Activated CD8-positive, alpha-beta T cell treated with anti-CD3 and anti-CD28 coated beads, Interleukin-2, amount 10 ng/mL, durations not matched to agents 7 days and 5 days (primary cell): ENCODE data around the gene ANLN. TPM values are rescaled to one million over a fixed set of nuclear protein-coding genes. Genes with fewer than 3 reads are reported as not detected.
"Not testable (repeated sequence)": the region's sequence is repeated elsewhere in the genome, so short reads cannot be mapped to it uniquely, and the experiment has no call there.

ENCODE experiments used
- ATAC-seq: fragments of 150-1000 bp; cut with Tn5 transposase; one replicate; pipeline ENCODE4 v1.10.0; 2021; ENCODE audit warnings: moderate library complexity
- CTCF ChIA-PET: fragments of 350-600 bp; sonication (Branson Sonifier 250); formaldehyde crosslinking; loops from one replicate; lab custom pipeline; 2021; ENCODE audit warnings: antibody characterized with exemption; lab: Charles Lee
- POLR2A ChIA-PET: fragments of 350-600 bp; sonication (Branson Sonifier 250); formaldehyde crosslinking; loops from one replicate; lab custom pipeline; 2021; ENCODE audit warnings: antibody characterized with exemption; lab: Charles Lee
- DNase-seq: peaks from one replicate; pipeline ENCODE4 v3.0.0-alpha.2; 2020
- H3K27ac Mint-ChIP-seq: one replicate; pipeline ENCODE4 v1.8.0; 2021; ENCODE audit warnings: mild to moderate bottlenecking, mixed read lengths
- H3K27me3 Mint-ChIP-seq: one replicate; pipeline ENCODE4 v1.8.0; 2021; ENCODE audit warnings: low read depth, mixed read lengths
- H3K36me3 Mint-ChIP-seq: one replicate; pipeline ENCODE4 v1.8.0; 2021; ENCODE audit warnings: low read depth, mixed read lengths
- H3K4me1 Mint-ChIP-seq: one replicate; pipeline ENCODE4 v1.8.0; 2021; ENCODE audit warnings: low read depth, mixed read lengths
- H3K4me3 Mint-ChIP-seq: one replicate; pipeline ENCODE4 v1.8.0; 2021; ENCODE audit warnings: mild to moderate bottlenecking, mixed read lengths
- H3K9me3 Mint-ChIP-seq: one replicate; pipeline ENCODE4 v1.8.0; 2022; ENCODE audit warnings: mixed read lengths; ENCODE audit not compliant: insufficient read depth
- total RNA-seq, 2 experiments: library from RNA; stranded (reverse); gene quantifications; one replicate each; pipeline ENCODE4 v1.2.3, GENCODE V29; 2021

ANLN gene
- total RNA-seq, 2 experiments from 2014 or later, result 80.8 to 83.3 TPM

DNA sequence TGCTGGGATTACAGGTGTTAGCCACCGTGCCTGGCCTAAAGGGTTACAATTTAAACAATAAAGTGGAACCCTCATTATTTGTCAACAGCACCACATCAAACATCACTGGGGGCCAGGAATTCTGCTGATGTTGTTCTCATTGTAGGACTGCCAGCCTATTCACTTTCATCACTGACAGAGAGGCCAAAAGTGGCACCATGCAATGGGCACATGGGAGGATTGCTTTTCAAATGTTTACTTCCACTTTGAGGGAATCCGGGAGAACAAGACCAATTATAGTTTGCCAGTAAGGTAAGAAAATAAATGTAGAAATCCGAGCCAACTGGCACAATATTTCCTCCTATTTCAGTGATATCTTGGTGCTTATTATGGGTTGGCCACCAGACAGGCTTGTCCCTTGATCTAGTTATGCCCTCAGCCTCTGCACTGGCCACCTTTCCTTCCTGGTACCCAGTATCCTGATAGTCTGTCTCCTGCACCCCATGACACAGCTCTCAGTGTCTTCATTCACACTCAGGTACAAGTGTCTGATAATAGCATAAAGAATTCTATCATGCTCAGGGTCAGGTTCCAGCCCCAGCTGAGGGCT lies 82.6 kb downstream of the ANLN start:
- Mint-ChIP-seq H3K27ac (no peak overlapping the region), H3K9me3 (no peaks in the 10 kb centered on the region), H3K27me3 (no peaks in the 10 kb centered on the region), H3K4me3 (no peak overlapping the region), H3K4me1 (peaks cover 27% of the 10 kb centered on the region), H3K36me3 (no peaks in the 10 kb centered on the region)
- ChIA-PET POLR2A (no interaction called here), CTCF (interaction anchor here (0.9 to 3.0 kb wide), 10 partner anchors 15 to 728 kb away, joined by 3 to 12 read pairs (median 3); no protein-coding TSS in a partner anchor)
- DNase-seq, result no peak
- no peak for ATAC-seq

DNA sequence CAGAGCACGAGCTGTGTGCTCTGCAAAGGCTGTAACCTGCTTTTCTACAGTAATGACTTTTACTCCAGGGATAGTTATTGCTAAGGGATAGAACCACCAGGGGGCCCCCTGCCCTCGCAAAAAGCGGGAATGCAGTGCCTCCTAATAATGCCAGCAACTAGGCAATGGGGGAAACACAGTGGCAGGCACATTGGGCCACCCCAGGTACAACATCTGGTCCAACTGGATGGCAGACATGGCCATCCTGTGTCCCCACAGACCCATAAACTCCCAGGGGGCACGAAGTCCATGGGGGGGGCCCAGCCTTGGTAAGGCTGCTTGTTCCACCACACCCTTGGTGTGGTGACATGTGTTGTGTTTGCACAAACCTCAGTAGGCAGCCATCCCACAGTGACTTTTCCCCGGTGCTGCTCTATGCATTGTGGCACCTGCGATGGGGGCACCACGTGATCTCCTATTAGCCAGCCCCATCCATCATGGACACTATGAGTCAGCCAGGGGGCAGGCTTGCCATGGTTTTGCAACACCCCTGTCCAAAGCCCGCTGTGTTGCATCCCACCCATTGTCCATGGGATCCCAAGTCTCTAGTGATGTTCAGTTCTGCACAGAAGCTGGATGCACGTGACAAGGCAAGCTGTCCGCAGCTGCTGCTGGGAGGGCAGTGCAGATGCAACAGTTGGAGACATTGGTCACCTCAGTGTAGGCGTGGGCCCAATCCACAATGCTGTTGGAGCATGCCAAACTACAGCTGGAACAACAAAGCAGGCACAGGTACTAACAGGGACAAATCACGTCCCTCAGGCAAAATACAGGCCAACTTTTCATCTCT lies 84.0 kb downstream of the ANLN start:
- Mint-ChIP-seq H3K36me3 (no peaks in the 10 kb centered on the region), H3K27me3 (no peaks in the 10 kb centered on the region), H3K27ac (peak overlapping the region; percentile 50), H3K9me3 (peaks cover under 1% of the 10 kb centered on the region), H3K4me1 (peaks cover 27% of the 10 kb centered on the region), H3K4me3 (no peak overlapping the region)
- POLR2A ChIA-PET, result no interaction called here
- CTCF ChIA-PET, result interaction anchor here (0.7 to 3.0 kb wide), 13 partner anchors 9 to 727 kb away, joined by 3 to 12 read pairs (median 4); no protein-coding TSS in a partner anchor
- DNase-seq, result peak; percentile 56
- ATAC-seq, result peak; percentile 38

DNA sequence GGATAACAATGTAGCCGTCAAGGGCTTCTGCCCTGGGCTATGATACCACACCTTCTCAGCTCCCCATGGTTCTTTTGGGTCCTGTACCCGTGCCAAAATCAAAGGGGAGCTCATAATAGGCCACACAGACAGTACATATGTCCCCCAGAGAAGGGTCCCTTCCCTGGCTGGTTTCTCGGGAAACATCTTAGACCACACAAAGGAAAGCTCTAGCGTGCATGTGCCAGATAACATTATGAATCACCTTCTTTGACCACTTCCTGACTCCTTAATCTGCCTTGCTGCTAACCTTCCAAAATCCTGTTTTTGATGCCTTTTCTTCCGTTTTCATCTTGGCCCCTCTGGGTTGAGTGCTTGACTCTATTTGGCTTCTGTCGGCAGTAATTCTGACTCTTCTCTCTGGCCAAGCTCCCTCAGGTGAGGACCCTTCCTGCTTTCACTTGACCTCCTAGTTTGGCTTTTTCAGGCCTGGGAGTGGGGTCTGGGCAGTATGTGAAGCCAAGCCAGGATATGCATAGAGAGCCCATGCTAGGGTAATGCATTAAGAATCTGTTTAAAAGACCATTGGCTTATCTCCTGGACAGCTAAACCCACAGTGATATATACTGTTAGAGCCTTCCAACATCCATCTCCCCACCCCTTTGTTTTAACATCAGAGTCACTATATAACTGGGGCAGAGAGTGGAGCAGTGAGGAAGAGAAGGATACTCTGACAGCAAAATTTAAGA lies 84.8 kb downstream of the ANLN start:
- Mint-ChIP-seq H3K4me1 (peaks cover 27% of the 10 kb centered on the region), H3K27me3 (no peaks in the 10 kb centered on the region), H3K9me3 (peaks cover 8% of the 10 kb centered on the region), H3K4me3 (no peak overlapping the region), H3K27ac (peak overlapping the region; percentile 54), H3K36me3 (peaks cover 2% of the 10 kb centered on the region)
- DNase-seq (peak; percentile 36), ATAC-seq (peak; percentile 73)
- POLR2A ChIA-PET, result no interaction called here
- CTCF ChIA-PET, result interaction anchor here (0.7 to 3.0 kb wide), 12 partner anchors 10 to 727 kb away, joined by 3 to 12 read pairs (median 6); no protein-coding TSS in a partner anchor

DNA sequence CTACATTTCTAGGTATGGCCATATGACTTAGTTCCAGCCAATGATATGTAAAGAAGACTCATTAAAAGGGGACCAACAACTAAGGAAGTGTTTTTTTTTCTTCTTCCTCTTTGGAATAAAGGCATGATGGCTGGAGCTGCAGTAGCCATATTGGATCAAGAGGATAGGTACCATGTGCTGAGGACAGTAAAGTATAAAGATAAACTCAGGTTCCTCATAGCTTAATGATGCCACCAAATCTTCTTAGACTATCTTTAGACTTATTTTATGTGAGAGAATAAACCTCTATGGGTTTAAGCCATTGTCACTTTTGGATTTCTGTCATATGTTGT lies 85.3 kb downstream of the ANLN start:
- no peak for ATAC-seq
- ChIA-PET POLR2A (no interaction called here), CTCF (interaction anchor here (1.2 to 3.0 kb wide), 9 partner anchors 10 to 726 kb away, joined by 4 to 12 read pairs (median 6); no protein-coding TSS in a partner anchor)
- Mint-ChIP-seq H3K27ac (peak overlapping the region; percentile 54), H3K4me1 (peaks cover 26% of the 10 kb centered on the region), H3K36me3 (peaks cover 6% of the 10 kb centered on the region), H3K9me3 (peaks cover 14% of the 10 kb centered on the region), H3K27me3 (no peaks in the 10 kb centered on the region), H3K4me3 (no peak overlapping the region)
- DNase-seq, result no peak

DNA sequence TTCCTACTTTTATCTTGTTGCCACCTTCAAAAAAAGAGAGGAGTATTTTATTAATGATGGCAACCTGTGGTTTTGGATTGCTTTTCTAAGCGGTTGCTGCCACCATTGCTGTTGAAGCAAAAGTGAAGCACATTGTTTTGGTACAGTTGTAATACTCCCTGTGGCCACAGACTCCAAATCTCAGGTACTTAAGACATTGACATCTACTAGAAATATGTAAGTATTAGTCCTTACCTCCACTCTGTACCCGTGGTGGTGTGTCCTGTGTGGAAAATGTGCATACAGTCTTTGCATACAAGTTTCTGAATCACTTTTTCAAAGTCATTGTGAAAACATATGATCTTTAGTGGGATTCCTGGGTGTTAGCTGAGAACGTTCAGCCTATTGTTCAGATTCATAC lies 85.7 kb downstream of the ANLN start:
- Mint-ChIP-seq H3K36me3 (peaks cover 6% of the 10 kb centered on the region), H3K9me3 (peaks cover 16% of the 10 kb centered on the region), H3K27ac (no peak overlapping the region), H3K4me3 (no peak overlapping the region), H3K4me1 (peaks cover 23% of the 10 kb centered on the region), H3K27me3 (no peaks in the 10 kb centered on the region)
- DNase-seq (no peak), ATAC-seq (no peak)
- ChIA-PET CTCF (interaction anchor here (1.2 to 2.4 kb wide), 7 partner anchors 10 to 726 kb away, joined by 4 to 12 read pairs (median 6); no protein-coding TSS in a partner anchor), POLR2A (no interaction called here)

DNA sequence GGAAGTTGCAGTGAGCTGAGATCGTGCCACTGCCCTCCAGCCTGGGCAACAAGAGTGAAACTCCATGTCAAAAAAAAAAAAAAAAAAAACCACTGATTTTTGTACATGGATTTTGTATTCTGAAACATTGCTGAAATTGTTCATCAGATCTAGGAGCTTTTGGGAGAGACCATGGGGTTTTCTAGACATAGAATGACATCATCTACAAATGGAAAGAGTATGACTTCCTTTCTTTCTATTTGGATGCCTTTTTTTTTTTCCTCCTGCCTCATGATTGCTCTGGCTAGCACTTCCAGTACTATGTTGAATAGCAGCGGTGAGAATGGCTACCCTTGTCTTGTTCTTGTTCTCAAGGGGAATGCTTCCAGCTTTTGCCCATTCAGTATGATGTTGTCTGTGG lies 89.1 kb downstream of the ANLN start:
- POLR2A ChIA-PET, result no interaction called here
- no peak for DNase-seq

DNA sequence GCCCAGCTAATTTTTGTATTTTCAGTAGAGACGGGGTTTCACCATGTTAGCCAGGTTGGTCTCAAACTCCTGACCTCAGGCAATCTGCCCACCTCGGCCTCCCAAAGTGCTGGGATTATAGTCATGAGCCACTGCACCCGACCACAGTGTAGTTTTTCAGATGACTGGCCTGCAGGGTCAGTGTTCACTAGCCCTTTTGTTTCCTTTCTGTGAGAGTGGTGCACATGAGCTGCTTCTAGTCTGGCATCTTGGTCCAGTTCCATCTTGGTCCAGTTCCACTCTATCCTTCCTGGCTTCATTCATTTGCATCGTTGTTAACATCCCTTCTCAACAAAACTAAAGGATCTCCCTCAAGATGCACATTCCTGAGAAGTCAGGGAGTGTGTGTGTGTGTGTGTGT lies 94.2 kb downstream of the ANLN start:
- H3K9me3 Mint-ChIP-seq, result peaks cover 14% of the 10 kb centered on the region
- H3K36me3 Mint-ChIP-seq, ATAC-seq, H3K27me3 Mint-ChIP-seq, POLR2A ChIA-PET, DNase-seq, H3K4me1 Mint-ChIP-seq, H3K27ac Mint-ChIP-seq, H3K4me3 Mint-ChIP-seq: not testable (repeated sequence)
- CTCF ChIA-PET, result interaction anchor here (0.7 to 1.8 kb wide), 2 partner anchors 174 to 187 kb away, joined by 3 to 5 read pairs; no protein-coding TSS in a partner anchor

More for the DNA sequence above, 89.1 kb downstream of the ANLN start:
- H3K4me1 Mint-ChIP-seq, result peaks cover 18% of the 10 kb centered on the region
- peaks cover 6% of the 10 kb centered on the region for H3K36me3 Mint-ChIP-seq
- H3K27ac Mint-ChIP-seq, result no peak overlapping the region
- H3K9me3 Mint-ChIP-seq, result peaks cover 16% of the 10 kb centered on the region
- no peak for ATAC-seq
- H3K4me3 Mint-ChIP-seq, result no peak overlapping the region
- H3K27me3 Mint-ChIP-seq, result no peaks in the 10 kb centered on the region
- CTCF ChIA-PET, result interaction anchor here (1.1 kb wide), 1 partner anchor 192 kb away, joined by 4 read pairs; no protein-coding TSS in a partner anchor

DNA sequence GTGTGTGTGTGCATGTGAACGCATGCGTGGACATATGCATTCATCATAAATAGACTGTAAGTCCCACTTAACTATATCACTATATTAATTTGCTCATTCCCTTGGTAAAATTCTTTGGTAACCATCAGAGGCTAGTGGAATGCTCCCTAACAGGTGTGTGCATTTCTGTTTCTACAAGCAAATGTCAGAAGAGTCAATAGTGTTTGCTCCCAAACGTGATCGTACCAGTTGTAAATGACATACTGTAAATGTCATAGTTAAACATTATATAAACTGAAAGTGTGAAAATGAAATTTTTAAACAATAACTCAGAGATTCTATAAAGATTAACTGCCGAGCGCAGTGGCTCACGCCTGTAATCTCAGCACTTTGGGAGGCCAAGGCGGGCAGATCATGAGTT lies 94.6 kb downstream of the ANLN start:
- CTCF ChIA-PET, result interaction anchor here (1.1 to 2.3 kb wide), 2 partner anchors 186 to 717 kb away, joined by 7 read pairs; no protein-coding TSS in a partner anchor
- Mint-ChIP-seq H3K27me3 (no peaks in the 10 kb centered on the region), H3K27ac (no peak overlapping the region), H3K36me3 (peaks cover 4% of the 10 kb centered on the region), H3K9me3 (peaks cover 10% of the 10 kb centered on the region), H3K4me3 (no peak overlapping the region), H3K4me1 (peaks cover 3% of the 10 kb centered on the region)
- POLR2A ChIA-PET, result no interaction called here
- ATAC-seq (no peak), DNase-seq (no peak)

DNA sequence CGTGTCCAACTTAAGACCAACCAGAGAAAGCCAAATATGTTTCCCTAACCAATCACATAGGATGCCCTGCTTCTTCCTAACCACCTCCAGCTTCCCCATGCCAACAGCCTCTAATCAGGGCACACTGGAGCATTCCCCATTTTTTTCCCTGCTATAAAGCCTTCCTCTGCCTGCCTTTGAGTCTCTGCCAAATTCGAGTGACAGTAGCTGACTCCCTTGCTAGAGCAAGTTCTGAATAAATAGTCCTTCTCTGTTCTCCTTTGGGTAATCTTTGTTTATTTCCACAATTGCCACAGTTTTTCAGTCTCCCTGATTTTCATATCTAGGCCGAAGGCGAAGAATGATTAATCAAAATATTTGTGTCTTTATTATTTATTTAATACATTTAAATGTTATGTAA lies 96.7 kb downstream of the ANLN start:
- DNase-seq (no peak), ATAC-seq (no peak)
- ChIA-PET CTCF (interaction anchor here (1.0 to 6.6 kb wide), 8 partner anchors 12 to 715 kb away, joined by 3 to 100 read pairs (median 14); no protein-coding TSS in a partner anchor), POLR2A (no interaction called here)
- peaks cover 3% of the 10 kb centered on the region for H3K4me1 Mint-ChIP-seq
- no peak overlapping the region for H3K4me3 Mint-ChIP-seq
- H3K36me3 Mint-ChIP-seq, result no peaks in the 10 kb centered on the region
- no peak overlapping the region for H3K27ac Mint-ChIP-seq
- no peaks in the 10 kb centered on the region for H3K9me3 Mint-ChIP-seq
- peaks cover 2% of the 10 kb centered on the region for H3K27me3 Mint-ChIP-seq

DNA sequence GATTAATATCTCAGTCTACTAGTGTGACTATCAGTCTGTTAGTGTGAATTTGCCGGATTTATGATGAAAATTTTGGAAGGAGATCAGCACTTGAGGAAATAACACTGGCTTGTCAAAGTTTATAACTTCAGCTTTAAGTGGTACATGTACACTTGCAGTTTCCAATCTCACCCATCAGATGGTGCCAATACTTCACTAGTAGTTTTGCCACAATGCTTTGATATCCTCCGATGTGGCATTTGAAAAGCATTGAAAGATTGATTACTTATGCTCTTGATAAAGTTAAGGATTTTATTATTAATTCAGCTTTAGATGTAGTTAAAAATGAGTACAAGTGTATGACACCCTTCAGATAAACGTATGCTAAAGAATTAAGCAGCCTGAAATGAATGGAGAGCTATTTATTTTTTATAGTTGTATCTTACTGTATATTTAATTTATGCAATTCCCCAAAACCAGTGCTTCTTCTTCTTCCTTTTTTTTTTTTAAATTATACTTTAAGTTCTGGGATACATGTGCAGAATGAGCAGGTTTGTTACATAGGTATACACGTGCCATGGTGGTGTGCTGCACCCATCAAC lies 98.2 kb downstream of the ANLN start:
- ChIA-PET POLR2A (no interaction called here), CTCF (interaction anchor here (0.6 to 6.6 kb wide), 40 partner anchors 10 to 717 kb away, joined by 3 to 100 read pairs (median 4); no protein-coding TSS in a partner anchor)
- Mint-ChIP-seq H3K4me3 (no peak overlapping the region), H3K27ac (no peak overlapping the region), H3K4me1 (peaks cover 3% of the 10 kb centered on the region), H3K9me3 (no peaks in the 10 kb centered on the region), H3K27me3 (peaks cover 8% of the 10 kb centered on the region), H3K36me3 (no peaks in the 10 kb centered on the region)
- ATAC-seq (peak; percentile 70), DNase-seq (peak; percentile 68)

DNA sequence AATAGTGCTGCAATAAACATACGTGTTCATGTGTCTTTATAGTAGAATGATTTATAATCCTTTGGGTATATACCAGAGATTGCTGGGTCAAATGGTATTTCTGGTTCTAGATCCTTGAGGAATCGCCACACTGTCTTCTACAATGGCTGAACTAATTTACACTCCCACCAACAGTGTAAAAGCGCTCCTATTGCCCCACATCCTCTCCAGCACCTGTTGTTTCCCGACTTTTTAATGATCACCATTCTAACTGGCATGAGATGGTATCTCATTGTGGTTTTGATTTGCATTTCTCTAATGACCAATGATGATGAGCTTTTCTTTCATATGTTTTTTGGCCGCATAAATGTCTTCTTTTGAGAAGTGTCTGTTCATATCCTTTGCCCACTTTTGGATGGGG lies 99.0 kb downstream of the ANLN start:
- POLR2A ChIA-PET, ATAC-seq, H3K4me3 Mint-ChIP-seq, H3K36me3 Mint-ChIP-seq, DNase-seq, H3K9me3 Mint-ChIP-seq, H3K27ac Mint-ChIP-seq, H3K27me3 Mint-ChIP-seq, H3K4me1 Mint-ChIP-seq: not testable (repeated sequence)
- CTCF ChIA-PET, result interaction anchor here (1.0 to 6.6 kb wide), 11 partner anchors 14 to 712 kb away, joined by 3 to 100 read pairs (median 4); no protein-coding TSS in a partner anchor
